ENCODE results near the gene GRM7.

The GRM7 gene

GRCh38 chr3:7322957-7323669, 462.2 kb downstream of the GRM7 start:
- DNase-seq = no peak

- DNase-seq = no peak
Observed at GRCh38 chr3:7328339-7328738, 467.4 kb downstream of the GRM7 start.

- DNase-seq = no peak
Observed at GRCh38 chr3:7332696-7333095, 471.8 kb downstream of the GRM7 start.

- DNase-seq = no peak
Observed at GRCh38 chr3:7333125-7333524, 472.2 kb downstream of the GRM7 start.

GRCh38 chr3:7340795-7341194, 479.9 kb downstream of the GRM7 start:
- DNase-seq = no peak

GRCh38 chr3:7346364-7346763, 485.4 kb downstream of the GRM7 start:
- no peak for DNase-seq

GRCh38 chr3:7357101-7357500, 496.2 kb downstream of the GRM7 start:
- DNase-seq = no peak

- no peak for DNase-seq
Observed at GRCh38 chr3:7367968-7368367, 507.1 kb downstream of the GRM7 start.

GRCh38 chr3:7368597-7368996, 507.7 kb downstream of the GRM7 start:
- DNase-seq = no peak

- no peak for DNase-seq
Observed at GRCh38 chr3:7371693-7372572, 511.0 kb downstream of the GRM7 start.

- DNase-seq = no peak
Observed at GRCh38 chr3:7377103-7377502, 516.2 kb downstream of the GRM7 start.

GRCh38 chr3:7381741-7382140, 520.8 kb downstream of the GRM7 start:
- DNase-seq = no peak

GRCh38 chr3:7382293-7383010, 521.5 kb downstream of the GRM7 start:
- no peak for DNase-seq

GRCh38 chr3:7385635-7386034, 524.7 kb downstream of the GRM7 start:
- no peak for DNase-seq

GRCh38 chr3:7388026-7388425, 527.1 kb downstream of the GRM7 start:
- no peak for DNase-seq

- DNase-seq = no peak
Observed at GRCh38 chr3:7392206-7392605, 531.3 kb downstream of the GRM7 start.

GRCh38 chr3:7393944-7394605, 533.2 kb downstream of the GRM7 start:
- no peak for DNase-seq

- DNase-seq = no peak
Observed at GRCh38 chr3:7396534-7396933, 535.6 kb downstream of the GRM7 start.

- no peak for DNase-seq
Observed at GRCh38 chr3:7397097-7397496, 536.2 kb downstream of the GRM7 start.

- no peak for DNase-seq
Observed at GRCh38 chr3:7400360-7400759, 539.4 kb downstream of the GRM7 start.

GRCh38 chr3:7401418-7401817, 540.5 kb downstream of the GRM7 start:
- no peak for DNase-seq

- no peak for DNase-seq
Observed at GRCh38 chr3:7407107-7407506, 546.2 kb downstream of the GRM7 start.

GRCh38 chr3:7410782-7411181, 549.9 kb downstream of the GRM7 start:
- no peak for DNase-seq

Measured in activated CD8-positive, alpha-beta memory T cell treated with anti-CD3 and anti-CD28 coated beads, Interleukin-2, amount 50 U/mL, for 4 hours (primary cell).